Activated CD4-positive, alpha-beta T cell treated with anti-CD3 and anti-CD28 coated beads, Interleukin-2, amount 50 U/mL, for 4 hours (primary cell): ENCODE measurements around the gene CERK.
"Not testable (repeated sequence)": the region's sequence is repeated elsewhere in the genome, so short reads cannot be mapped to it uniquely, and the experiment has no call there.

Experiments
- DNase-seq, 2 experiments: peaks; one replicate each; pipeline ENCODE4 v3.0.0-alpha.2; 2020

CERK gene

DNA sequence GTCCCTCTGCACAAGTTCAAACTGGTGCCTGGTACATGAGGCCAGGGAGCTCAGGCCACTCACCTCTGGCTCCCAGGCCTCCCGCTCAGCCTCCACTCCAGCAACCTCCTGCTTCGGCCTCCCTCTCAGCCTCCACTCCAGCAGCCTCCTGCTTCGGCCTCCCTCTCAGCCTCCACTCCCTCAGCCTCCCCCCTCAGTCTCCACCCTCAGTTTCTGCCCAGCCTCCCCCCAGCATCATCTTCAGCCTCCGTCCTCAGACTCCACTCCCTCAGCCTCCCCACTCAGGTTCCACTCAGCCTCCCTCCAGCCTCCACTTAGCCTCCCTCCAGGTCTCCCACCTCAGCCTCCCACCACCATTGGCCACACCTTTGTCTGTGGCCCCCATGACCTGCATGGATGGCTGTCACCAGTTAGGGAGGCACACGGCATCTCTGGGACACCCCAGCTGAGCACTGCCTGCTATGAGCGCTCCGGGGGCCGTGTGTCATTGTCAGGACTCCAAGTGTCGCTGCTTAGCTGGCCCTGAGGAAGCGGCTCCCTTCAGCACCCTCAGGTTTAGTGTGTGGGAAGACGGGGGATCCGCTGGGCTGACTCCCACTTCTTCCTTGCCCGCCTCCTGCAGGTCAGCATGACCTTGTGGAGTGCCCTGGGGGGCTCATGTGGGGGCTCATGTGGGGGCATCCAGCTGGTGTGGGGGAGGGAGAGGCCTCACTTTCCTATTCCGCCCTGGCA is 78.8 kb downstream of the CERK start:
- no peak for DNase-seq

DNA sequence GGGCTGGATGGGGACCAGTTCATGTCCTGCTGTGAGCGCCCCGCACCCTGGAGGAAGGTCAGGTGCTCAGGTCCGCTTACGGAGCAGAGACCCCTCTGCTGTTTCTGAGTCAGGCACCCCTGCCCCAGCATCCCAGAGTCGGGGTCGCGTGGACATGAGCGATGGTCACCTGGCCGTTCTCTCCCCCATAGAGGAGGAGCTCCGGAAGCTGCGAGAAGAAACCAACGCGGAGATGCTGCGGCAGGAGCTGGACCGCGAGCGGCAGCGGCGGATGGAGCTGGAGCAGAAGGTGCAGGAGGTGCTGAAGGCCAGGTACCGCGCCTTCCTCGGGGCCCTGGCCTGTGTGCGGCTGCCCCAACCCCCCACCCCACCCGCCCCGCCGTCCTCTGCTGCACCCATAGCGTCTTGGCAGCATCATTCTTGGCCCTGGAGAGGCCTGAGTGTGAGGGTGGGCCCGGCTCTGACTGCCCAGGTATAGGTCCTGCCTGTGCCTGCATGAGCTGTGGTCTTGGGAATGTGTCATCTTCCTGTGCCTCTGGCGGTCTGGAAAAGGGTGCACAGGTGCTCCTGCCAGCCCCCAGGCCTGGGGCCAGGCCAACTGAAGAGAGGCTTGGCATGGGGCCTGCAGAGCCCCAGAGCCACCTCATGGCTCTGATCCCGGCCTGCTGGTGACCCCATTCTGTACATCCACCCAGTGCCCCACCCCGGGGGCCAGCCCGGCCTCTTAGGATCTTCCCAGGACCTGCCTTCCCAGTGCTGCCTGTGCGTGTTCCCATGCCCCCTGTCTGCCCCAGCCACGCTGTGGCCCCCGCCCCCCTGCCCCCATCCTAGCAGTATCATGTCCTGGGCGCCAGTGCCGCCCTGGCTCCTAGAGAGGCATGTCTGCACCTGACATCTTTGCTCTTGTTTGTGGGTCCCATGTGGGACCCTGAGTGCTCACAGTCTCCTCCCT is 79.8 kb downstream of the CERK start:
- DNase-seq: no peak

- DNase-seq: no peak
These were observed 80.4 kb downstream of the CERK start for GRCh38 chr22:46657655-46657953.

DNA sequence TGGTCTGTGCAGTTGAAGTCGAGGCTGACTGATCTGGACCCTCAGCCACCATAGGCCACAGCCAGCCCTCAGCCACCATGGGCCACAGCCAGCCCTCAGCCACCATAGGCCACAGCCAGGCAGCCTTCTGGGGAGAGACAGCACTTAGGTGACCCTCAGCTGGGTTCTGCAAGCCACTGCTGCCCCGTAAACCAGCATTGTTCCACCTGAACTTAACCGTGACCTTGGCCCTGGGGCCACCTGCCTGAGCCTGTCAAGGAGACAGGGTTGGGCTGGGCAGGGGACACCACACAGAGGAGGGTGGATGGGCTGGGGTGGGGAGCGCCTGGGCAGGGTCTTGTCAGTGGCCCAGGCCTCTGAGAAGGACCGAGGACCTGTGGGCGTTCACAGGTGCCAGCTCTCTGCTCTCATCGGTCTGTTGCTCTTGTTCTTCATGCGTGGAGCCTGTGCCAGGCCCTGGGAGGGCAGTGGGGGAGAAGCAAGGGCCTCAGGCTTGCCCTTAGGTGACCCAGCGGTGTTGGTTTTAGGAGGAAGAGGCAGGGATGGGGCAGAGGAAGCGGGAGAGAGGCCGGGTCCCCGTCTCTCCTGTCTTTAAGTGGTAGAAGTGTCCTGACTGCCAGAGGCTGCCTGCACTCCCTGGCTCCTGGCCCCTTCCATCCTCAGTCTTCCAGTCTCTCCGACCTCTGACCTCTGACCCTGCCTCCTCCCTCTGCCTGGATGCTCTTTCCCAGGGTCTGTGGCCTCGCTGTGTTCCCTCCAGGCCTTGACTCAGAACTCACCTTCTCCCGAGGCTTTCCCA is 81.0 kb downstream of the CERK start:
- no peak for DNase-seq

DNA sequence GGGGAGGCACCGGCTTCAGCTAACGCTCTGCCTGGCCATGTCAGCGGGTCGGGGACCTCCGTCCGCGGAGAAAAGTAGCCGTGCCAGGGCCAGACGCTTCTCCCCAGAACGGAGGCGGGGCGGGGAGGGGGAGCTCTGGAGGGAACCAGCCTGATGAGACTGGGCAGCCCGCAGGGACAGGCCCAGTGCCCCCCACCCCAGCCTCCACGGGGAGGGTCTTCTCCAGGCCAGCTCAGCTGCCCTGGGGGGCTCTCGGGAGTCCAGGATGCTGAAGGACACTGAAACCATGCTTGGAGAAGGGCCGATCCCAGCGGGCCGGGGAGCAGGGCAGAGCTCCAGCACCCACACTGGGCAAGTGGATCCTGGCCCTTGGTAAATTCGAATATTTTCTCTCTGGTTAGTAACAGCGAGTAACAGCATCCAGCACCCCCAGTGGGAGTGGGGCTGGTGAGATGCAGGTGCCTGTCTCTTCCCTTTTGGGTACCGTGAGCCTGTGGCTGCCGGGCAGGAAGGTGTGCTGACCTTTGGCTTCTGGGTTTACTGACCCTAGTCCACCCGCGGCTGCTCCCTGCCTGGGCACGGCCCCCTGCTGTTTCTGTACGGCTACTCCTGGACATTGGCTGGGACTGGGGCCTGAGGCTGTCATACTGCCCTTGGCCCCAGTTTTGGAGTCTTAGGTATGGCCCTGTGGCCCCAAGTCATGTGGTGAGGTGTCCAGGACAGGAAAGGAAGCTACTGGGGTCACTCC is 82.0 kb downstream of the CERK start:
- DNase-seq: no peak

- no peak for DNase-seq
These were observed 83.0 kb downstream of the CERK start for GRCh38 chr22:46654927-46655595.

DNA sequence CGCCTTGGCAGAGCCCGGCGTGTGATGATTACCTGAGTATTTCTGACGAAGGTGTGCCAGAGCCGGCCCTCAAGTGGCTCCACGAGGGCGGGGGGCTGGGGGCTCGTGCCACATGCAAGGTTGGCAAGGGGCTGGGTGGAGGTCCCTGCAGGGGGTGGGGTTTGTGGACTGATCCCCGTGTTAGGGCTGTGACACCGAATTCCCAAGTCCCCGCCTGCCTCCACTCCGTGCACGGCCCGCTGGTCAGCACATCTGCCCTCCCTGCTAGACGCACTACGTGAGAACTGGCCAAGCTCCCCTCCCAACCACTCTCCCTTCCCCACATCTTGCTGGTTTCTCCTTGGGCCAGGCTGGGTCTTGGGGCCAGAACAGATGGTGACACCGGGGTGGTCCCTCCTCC is 83.6 kb downstream of the CERK start:
- no peak for DNase-seq

DNA sequence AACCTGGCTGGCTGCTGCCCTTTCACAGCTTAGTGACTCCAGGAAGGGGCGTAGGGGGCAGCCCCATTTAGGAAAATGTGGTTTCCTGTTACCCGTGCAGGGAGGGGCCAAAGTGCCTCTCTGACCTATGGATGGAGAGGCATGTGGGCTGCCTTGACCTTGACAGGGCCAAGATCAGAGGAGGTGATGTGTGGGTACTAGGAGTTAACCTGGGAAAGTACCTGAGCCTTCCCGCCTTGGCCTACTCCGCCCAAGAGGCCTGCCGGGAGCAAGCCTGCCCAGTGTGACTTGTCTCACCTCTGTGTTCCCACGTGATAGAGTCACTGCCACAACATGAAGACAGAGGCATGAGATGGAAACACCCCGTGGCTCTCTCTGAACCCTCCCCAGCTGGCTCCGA is 84.5 kb downstream of the CERK start:
- DNase-seq: no peak

GRCh38 chr22:46652847-46653331 is 85.2 kb downstream of the CERK start:
- DNase-seq: no peak

DNA sequence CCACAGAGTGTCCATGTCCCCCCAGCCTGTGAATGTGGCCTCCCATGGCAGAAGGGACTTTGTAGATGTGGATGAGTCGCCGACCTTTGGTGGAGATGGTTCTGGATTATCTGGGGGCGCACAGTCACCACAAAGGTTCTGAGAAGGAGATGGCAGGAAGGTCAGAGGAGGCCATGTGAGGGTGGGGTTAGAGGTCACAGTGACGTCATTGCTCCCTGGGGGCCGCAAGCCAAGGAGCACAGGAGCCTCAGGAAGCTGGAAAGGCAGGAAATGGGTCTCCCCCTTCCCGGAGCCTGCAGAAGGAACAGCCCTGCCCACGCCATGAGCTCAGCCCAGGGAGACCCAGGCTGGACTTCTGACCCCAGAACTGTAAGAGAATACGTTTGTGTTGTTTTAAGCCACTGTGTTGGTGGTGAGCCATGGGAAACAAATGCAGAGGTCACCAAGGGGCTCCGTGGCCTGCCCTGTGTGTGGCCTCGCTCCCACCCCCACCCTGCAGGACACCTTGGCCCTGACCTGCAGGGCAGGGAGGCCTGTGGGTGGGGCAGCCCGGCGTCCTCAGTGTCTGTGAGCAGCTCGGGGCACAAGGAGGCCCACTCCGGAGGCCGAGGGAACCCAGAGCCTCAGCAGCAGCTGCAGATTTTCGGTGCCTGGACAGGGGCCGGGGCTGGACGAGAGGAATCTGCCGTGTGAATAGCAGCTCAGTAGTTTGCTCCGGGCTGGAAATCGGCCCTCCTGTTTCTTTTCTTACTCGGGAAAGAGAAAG is 85.8 kb downstream of the CERK start:
- no peak for DNase-seq

- no peak for DNase-seq
These were observed 86.7 kb downstream of the CERK start for GRCh38 chr22:46651316-46651715.

GRCh38 chr22:46650078-46650810 is 87.8 kb downstream of the CERK start:
- no peak for DNase-seq

GRCh38 chr22:46649141-46650077 is 88.6 kb downstream of the CERK start:
- no peak for DNase-seq

DNA sequence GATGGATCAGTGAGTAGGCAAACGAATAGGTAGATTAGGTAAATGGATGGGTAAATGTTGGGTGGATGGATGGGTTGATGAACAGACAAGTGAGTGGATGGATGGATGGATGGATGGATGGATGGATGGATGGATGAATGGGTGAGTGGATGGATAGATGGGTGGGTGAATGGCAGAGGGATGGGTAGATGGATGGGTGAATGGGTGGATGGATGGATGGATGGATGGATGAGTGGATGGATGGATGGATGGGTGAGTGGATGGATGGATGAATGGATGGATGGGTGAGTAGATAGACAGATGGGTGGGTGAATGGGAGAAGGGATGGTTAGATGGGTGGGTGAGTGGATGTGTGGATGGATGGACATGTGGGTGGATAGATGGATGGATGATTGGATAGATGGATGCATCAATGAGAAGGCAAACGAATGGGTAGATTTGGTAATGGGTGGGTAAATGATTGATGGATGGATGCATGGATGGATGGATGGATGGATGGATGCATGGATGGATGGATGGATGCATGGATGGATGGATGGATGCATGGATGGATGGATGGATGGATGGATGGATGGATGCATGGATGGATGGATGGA is 89.7 kb downstream of the CERK start:
- DNase-seq: not testable (repeated sequence)

DNA sequence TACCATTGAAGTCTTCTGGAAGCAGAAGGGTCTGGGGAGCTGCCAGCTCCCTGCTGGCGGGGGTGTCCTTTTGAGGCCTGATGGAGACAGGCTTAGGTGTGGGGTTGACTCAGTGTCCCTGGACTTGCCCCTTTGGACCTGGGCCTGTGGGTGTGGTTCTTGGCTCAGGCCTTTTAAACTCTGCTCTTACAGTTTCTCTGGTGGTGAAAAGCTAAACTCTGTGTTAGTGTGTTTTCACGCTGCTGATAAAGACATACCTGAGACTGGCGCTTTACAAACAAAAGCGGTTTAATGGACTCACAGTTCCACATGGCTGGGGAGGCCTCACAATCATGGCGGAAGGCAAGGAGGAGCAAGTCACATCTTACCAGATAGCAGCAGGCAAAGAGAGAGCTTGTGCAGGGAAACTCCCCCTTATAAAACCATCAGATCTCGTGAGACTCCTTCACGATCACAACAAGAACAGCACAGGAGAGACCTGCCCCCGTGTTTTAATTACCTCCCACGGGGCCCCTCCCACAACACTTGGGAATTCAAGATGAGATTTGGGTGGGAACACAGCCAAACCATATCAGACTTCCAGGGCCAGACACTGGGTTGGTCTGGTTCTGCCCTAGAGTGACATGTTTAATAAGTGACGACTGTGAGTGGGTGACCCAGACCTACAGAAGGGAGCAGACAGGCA is 91.4 kb downstream of the CERK start:
- DNase-seq: no peak

DNA sequence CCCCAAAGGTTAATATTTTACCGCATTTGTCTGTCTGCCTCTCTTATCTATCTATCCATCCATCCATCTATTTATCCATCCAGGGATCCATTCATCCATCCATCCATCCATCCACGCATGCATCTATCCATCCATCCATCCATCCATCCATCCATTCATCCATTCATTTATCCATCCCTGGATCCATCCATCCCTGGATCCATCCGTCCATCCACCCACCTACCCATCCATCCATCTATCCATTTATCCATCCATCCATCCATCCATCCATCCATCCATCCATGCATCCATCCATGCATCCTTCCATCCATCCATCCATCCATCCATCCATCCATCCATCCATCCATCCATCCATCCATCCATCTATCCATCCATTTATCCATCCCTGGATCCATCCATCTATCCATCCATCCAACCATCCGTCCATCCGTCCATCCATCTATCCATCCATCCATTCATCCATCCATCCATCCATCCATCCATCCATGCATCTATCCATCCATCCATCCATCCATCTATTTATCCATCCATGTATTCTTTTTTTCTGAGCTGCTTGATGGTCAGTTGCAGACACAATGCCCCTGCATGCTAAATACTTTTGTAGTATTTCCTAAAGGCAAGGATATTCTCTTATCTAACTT is 95.1 kb downstream of the CERK start:
- not testable (repeated sequence) for DNase-seq

DNA sequence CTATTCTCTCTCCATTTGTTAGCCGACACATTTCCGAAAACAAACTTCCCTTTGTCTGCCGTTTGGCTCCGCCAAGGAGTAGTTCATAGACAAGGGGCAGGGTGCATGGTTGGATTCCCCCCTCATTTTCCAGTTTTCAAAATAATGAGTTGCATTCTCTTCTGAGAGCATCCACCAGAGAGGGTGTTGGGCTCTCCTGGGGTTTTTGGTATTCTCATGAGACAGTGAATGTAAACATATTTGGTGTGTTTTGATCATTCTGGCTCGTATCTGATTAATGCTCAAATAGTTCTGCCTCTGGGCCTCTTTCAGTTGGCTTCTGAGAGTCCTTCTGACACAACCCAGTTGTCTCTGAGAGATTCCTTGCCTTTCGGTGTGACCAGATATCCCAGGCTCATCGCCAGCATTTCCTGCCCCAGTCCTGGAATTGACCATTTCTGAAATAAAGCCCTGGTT is 96.2 kb downstream of the CERK start:
- no peak for DNase-seq
